Urothelium cell line (cell line): ENCODE measurements around the gene MAP7D3.
"Not testable (repeated sequence)": the region's sequence is repeated elsewhere in the genome, so short reads cannot be mapped to it uniquely, and the experiment has no call there.

Experiments
- DNase-seq: peaks from one replicate; pipeline ENCODE4 v3.0.0; 2011; ENCODE audit warnings: low spot score, mixed read lengths
- FAIRE-seq: peaks from 2 replicates; lab custom pipeline; 2011; peaks lifted over from hg19 to GRCh38; lab: Jason Lieb, UNC

MAP7D3 gene

DNA sequence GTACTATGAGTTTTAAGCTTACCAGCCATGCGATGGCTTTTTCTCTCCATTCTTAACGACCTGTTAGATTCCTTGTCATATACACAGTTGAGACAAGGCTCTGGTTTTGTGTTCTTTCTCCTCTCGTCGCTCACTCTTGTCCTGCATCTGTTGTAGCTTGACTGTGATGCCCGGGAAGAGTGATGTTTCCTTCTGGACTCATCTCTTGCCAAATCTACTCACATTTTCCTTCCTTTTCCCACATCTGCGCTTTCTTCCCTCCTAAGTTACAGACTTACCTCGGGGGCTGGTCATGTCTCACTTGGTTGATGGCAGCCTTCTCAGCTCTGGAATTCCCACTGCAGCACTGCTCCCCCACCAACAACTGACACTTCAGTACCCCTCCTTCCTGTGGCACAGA lies 4.8 kb upstream of the MAP7D3 start:
- no peak for DNase-seq
- FAIRE-seq: no peak

GRCh38 chrX:136255541-136255940 lies 4.3 kb upstream of the MAP7D3 start:
- DNase-seq (no peak), FAIRE-seq (no peak)

- FAIRE-seq (no peak), DNase-seq (no peak)
Observed at GRCh38 chrX:136250191-136251040, 784 bp downstream of the MAP7D3 start.

- no peak for FAIRE-seq
- DNase-seq: no peak
Observed at GRCh38 chrX:136246201-136246600, 5.0 kb downstream of the MAP7D3 start.

- DNase-seq, FAIRE-seq: not testable (repeated sequence)
Observed at GRCh38 chrX:136237849-136238248, 13.4 kb downstream of the MAP7D3 start.

DNA sequence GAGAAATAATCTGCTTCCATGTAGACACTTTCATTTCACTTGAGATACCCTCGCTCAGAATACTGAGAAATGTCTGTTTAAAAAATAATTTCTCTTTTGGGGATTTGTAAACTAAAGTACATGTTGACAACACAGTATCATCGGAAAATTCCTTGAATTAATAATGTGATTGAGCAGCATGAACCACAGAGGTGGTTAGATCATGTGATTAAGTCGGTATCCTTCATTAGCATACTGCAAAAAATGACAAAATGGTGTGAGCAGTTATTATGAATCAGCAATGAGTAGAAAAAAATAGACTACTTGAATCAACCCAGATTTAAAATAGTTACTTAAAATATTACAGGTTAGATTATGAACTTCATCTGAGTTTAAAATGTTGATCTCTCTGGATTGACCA lies 14.1 kb downstream of the MAP7D3 start:
- FAIRE-seq: no peak

DNA sequence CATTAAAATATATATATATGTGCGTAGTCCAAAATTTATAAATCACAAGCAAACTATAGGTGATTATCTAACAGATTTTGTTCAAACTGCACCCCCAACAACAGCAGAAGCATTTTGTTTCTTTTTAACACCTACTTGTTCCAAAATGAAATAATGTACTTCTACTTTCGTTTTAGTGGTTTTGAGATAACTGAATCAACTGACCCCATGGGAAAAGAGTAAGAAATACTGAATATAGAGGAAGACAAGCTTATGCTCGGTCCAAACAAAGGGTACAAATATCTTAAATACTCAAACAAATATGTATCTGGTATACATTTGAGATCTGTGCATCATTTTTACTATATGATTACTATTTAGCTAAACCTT lies 22.4 kb downstream of the MAP7D3 start:
- DNase-seq (no peak), FAIRE-seq (no peak)

More for the DNA sequence above, 14.1 kb downstream of the MAP7D3 start:
- DNase-seq: no peak

DNA sequence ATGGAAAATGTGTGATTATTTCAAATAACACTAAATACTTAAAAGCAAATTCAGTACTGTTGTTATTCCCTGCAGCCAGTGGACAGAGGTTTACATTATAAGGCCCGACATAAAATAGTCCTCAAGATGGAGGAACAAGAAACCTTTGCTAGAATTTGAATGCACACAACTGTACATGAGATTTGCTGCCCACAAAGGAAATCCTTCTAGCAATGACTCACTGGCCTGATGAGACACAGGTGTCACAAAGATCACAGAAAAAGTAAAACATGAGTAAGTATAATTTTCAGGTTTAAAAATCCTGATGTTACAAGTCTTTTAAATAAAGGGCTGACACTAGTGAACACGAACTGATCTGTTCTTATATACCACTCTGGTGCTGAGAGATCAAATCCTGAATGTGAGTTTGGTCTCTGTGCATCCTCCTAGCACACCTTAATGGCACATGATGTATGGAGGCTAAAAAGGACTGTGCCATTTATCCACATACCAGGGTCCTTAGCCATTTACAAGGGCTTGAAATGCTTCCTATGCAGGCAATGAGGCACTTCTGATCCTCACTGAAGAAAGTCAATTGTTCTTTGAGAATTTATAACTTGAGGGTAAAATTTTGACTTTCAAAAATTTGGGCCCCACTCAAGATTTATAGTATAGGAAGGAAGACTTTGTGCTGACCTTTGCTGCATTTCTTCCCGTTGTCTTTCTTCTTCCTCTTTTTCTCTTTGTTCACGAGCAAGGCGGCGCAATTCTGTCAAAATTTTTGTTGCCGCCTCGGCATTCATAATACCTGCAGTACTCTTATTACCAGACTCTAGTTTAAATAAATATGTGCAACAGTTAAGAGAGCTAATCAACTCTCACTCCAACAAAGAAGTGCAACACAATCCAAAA lies 23.0 kb downstream of the MAP7D3 start:
- DNase-seq (no peak), FAIRE-seq (no peak)

DNA sequence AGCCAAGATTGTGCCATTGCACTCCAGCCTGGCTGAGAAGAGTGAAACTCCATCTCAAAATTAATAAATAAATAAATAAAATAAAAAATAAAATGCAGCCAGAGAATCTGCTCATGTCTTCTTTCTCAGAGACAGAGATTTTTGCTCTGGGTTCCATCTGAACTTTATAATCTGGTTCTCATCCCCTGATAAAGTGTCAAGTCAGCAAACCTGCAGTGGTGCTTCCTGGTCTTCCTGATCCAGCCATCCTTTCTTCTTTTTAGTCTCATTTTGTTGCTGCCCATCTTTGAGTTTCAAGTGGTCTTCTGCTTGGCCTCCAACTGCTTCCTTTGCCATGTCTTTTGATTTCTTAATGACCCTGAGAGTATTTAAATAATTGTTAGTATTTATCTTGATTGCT lies 24.1 kb downstream of the MAP7D3 start:
- FAIRE-seq: no peak

GRCh38 chrX:136221851-136222513 lies 29.2 kb downstream of the MAP7D3 start:
- no peak for FAIRE-seq
- no peak for DNase-seq

More for the DNA sequence above, 24.1 kb downstream of the MAP7D3 start:
- no peak for DNase-seq

GRCh38 chrX:136220951-136221350 lies 30.2 kb downstream of the MAP7D3 start:
- no peak for FAIRE-seq
- DNase-seq: no peak

- DNase-seq: no peak
- no peak for FAIRE-seq
Observed at GRCh38 chrX:136220540-136220939, 30.7 kb downstream of the MAP7D3 start.

DNA sequence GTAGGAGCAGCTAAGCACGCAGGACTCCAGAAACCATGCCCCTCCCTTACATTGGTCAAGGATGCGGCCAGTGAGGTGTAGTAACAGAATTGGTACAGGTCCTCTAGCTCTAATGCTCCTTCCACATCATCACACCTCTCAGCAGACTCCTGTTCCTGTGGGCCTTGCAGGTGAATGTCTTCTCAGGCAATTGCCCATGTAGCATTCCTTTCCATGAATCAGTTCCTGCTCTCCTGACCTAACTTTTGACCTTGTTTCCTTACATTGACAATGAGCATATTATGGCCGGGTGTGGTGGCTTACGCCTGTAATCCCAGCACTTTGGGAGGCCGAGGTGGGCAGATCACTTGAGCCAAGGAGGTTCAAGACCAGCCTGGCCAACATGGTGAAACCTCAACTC lies 31.3 kb downstream of the MAP7D3 start:
- DNase-seq: no peak
- FAIRE-seq: no peak

DNA sequence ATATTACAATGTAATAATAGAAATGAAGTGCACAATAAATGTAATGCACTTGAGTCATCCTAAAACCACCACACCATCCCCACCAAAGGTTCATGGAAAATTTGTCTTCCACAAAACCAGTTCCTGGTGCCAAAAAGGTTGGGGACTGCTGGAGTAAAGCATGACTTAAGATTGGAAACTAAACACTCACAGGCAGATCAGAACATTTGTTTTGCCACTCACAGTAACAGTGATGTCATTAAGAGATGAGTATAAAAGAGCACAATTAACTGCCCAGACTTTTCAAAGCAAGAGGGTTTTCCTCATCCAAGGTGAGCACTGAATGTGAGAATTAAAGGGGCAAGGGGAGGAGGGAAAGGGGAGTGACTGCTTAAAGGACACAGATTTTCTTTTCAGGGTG lies 35.6 kb downstream of the MAP7D3 start:
- FAIRE-seq: no peak
- DNase-seq: no peak

DNA sequence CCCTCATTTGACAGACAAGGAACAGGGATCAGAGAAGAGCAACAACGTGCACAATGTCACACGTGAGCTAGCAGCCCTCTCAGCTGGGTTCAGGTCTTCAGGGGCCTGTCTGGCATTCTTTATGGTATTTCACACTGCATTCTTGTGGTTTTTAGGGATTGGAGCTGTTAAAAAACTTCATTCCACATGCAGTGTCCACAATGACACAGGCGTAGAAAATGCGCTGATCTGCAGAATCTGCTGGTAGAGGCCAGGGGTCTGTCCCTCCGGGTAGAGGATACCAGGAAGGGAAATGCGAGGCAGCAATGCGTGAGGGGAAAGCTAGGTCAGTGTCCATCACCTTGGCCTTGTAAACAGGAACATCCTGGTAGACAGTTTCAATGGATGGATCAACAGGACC lies 36.6 kb downstream of the MAP7D3 start:
- DNase-seq (peak; percentile 54), FAIRE-seq (no peak)

DNA sequence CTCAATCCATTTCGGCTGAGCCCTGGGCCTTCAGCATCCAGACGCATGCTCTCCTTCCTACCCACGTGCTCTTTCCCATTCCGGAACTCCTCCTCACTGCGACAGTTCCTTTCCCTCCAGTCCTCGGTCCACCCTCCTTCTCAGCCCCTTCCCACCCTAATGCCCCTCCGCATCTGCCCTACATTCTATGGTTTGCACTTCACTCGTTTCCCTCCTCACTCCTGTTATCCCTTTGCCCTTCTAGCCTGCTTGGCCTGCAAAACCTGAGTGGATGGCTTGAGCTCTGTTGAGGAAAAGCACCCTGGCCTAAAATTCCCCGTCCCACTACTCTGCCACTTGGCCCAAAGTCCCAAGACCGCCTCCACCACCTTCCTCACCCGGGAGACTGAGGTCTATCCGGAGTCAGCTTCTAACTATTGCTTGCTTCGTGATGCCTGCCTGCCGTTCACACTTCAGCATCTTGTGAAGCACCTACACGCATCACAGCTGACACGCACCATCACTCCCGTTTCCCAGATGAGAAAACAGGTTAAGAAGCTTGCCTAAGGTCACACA lies 38.6 kb downstream of the MAP7D3 start:
- no peak for FAIRE-seq

GRCh38 chrX:136211766-136212556 lies 39.2 kb downstream of the MAP7D3 start:
- no peak for DNase-seq
- FAIRE-seq: no peak

More for the DNA sequence above, 38.6 kb downstream of the MAP7D3 start:
- no peak for DNase-seq

DNA sequence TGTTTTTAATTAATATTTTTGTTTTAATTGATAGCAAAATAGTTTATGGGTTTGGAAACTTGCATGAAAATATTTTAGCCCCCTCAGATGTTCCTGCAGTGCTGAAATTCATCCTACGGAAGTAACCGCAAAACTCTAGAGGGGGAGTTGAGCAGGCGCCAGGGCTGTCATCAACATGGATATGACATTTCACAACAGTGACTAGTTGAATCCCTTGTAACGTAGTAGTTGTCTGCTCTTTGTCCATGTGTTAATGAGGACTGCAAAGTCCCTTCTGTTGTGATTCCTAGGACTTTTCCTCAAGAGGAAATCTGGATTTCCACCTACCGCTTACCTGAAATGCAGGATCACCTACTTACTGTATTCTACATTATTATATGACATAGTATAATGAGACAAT lies 40.4 kb downstream of the MAP7D3 start:
- FAIRE-seq: no peak
- no peak for DNase-seq

DNA sequence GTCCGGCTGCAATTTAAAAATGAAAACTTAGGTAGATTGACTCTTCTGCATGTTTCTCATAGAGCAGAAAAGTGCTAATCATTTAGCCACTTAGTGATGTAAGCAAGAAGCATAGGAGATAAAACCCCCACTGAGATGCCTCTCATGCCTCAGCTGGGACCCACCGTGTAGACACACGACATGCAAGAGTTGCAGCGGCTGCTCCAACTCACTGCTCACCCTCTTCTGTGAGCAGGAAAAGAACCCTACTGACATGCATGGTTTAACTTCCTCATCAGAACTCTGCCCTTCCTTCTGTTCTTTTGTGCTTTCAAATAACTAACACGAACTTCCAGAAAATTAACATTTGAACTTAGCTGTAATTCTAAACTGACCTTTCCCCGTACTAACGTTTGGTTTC lies 41.0 kb downstream of the MAP7D3 start:
- DNase-seq (no peak), FAIRE-seq (no peak)

GRCh38 chrX:136209751-136210150 lies 41.4 kb downstream of the MAP7D3 start:
- DNase-seq: no peak
- FAIRE-seq: no peak
